NB4 (cell line): ENCODE measurements around the gene GDPD2.

ENCODE experiments used
- POLR2A ChIP-seq: IDR thresholded peaks from 2 replicates; pipeline ENCODE4 v1.6.1; 2011; ENCODE audit warnings: mild to moderate bottlenecking; ENCODE audit not compliant: insufficient read length; ENCODE audit errors: extremely low read depth
- TF ChIP-seq, protein P1 (sequence below): IDR thresholded peaks from one replicate; pipeline ENCODE4 v1.5.1; 2012; ENCODE audit warnings: low read depth, low read length

DNA sequence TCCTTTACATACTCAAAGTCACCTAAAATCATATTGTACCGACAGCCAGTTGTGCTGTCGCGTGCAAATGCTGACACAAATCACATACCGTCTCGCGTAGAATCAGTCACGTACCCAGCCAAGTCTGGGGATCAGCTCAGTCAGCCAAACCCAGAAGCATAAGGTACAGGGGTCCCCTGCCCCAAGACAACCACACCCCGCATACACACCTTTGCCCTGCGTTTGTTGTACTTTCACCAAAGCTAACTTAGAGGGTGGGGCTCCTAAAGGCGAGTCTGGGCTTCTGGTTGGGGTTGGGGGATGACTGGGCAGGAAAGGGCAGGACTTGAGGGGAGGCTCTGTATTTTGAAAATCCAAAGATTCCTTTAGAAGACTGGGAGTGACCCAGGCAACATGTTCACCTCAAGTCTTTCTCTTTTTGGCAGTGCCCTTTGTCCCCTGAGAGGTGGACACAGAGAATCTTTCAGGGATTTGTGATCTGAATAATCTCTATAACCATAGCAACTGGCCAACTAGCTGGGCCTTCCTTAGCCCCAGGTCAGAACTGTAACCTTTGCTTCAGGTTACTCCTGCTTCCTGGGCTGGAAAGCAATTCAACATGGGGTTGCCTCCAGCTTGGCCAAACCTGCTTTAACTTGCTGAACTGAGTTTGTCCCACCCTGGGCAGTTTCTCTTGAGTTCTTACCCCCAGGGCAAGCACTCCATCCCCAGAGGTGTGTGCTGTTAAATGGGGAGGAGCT lies 992 bp downstream of the GDPD2 start:
- TF ChIP-seq, protein P1, sequence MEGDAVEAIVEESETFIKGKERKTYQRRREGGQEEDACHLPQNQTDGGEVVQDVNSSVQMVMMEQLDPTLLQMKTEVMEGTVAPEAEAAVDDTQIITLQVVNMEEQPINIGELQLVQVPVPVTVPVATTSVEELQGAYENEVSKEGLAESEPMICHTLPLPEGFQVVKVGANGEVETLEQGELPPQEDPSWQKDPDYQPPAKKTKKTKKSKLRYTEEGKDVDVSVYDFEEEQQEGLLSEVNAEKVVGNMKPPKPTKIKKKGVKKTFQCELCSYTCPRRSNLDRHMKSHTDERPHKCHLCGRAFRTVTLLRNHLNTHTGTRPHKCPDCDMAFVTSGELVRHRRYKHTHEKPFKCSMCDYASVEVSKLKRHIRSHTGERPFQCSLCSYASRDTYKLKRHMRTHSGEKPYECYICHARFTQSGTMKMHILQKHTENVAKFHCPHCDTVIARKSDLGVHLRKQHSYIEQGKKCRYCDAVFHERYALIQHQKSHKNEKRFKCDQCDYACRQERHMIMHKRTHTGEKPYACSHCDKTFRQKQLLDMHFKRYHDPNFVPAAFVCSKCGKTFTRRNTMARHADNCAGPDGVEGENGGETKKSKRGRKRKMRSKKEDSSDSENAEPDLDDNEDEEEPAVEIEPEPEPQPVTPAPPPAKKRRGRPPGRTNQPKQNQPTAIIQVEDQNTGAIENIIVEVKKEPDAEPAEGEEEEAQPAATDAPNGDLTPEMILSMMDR: no peak
- no peak for TF ChIP-seq POLR2A
